ENCODE data around the gene HM13.
"Not testable (repeated sequence)": the region's sequence is repeated elsewhere in the genome, so short reads cannot be mapped to it uniquely, and the experiment has no call there.

The HM13 gene

DNA sequence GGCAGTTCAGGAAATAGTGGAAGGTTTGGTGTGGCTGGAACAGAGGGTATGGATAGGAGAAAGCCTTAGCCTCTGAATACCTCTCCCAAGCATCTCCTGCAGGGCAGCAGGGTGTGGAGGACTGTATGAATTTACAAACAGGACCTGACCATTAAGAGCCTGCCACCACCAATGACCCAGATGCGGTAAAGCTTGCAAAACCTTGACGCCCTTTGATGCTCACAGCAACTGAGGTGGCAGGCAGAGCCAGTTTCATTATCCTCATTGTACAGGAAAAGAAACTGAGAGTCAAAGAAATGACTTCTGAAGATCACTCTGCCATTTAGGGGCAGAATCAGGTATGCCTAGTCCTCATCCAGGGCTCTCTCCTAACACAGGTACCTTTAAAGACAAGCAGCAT lies 2.4 kb downstream of the HM13 start:
- Histone ChIP-seq H3K9me3 (no peaks in the 10 kb centered on the region), H3K27me3 (no peaks in the 10 kb centered on the region), H3K4me3 (no peak overlapping the region), H3K4me1 (peaks cover 0 to 54% (median 36%) of the 10 kb centered on the region in 4 donors), H3K27ac (no peak overlapping the region), H3K36me3 (no peaks in the 10 kb centered on the region)
- DNase-seq, result no peak
- TF ChIP-seq CTCF (IDR thresholded peaks at IDR 0.05), result no peak
- intact Hi-C loops (cut with DNase I; ENCODE audit: low total_unique reads), result no loop called here

- Histone ChIP-seq H3K36me3 (no peaks in the 10 kb centered on the region), H3K9me3 (no peaks in the 10 kb centered on the region), H3K27me3 (no peaks in the 10 kb centered on the region), H3K27ac (no peak overlapping the region), H3K4me3 (peak overlapping the region in 1 of 2 donors; percentile 7), H3K4me1 (peaks cover 0 to 61% (median 36%) of the 10 kb centered on the region in 4 donors)
- no peak for TF ChIP-seq CTCF (IDR thresholded peaks at IDR 0.05)
- peak; percentile 63 to 69 for DNase-seq
- intact Hi-C loops (cut with DNase I; ENCODE audit: low total_unique reads), result no loop called here
These were observed 3.1 kb downstream of the HM13 start for GRCh38 chr20:31517373-31517772.

DNA sequence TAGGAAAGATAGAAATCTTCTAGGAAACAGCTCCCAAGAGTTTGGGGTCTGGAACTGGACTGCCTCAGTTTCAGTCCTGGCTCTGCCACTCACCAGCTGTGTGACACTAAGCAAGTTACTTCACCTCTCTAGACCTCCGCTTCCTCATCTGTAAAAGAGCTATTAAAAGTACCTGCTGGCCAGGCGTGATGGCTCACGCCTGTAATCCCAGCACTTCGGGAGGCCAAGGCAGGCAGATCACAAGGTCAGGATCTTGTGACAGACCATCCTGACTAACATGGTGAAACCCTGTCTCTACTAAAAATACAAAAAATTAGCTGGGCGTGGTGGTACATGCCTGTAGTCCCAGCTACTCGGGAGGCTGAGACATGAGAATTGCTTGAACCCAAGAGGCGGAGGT lies 7.0 kb downstream of the HM13 start:
- DNase-seq; H3K9me3 ChIP-seq; H3K27me3 ChIP-seq; H3K4me3 ChIP-seq; H3K27ac ChIP-seq; intact Hi-C loops (cut with DNase I; ENCODE audit: low total_unique reads): not testable (repeated sequence)
- H3K36me3 ChIP-seq, result peaks cover 6 to 17% (median 7%) of the 10 kb centered on the region in 3 donors
- H3K4me1 ChIP-seq, result peaks cover 0 to 45% (median 21%) of the 10 kb centered on the region in 4 donors

- H3K36me3 ChIP-seq, result peaks cover 14 to 27% (median 16%) of the 10 kb centered on the region in 3 donors
- no peak overlapping the region for H3K27ac ChIP-seq
- intact Hi-C loops (cut with DNase I; ENCODE audit: low total_unique reads), result no loop called here
- no peaks in the 10 kb centered on the region for H3K9me3 ChIP-seq
- no peak overlapping the region for H3K4me3 ChIP-seq
- DNase-seq, result no peak
- H3K27me3 ChIP-seq, result no peaks in the 10 kb centered on the region
- no peak for TF ChIP-seq CTCF (IDR thresholded peaks at IDR 0.05)
- peaks cover 0 to 31% (median 7%) of the 10 kb centered on the region in 4 donors for H3K4me1 ChIP-seq
These were observed 8.5 kb downstream of the HM13 start for GRCh38 chr20:31522731-31523130.

GRCh38 chr20:31523361-31524283 lies 9.4 kb downstream of the HM13 start:
- TF ChIP-seq CTCF (IDR thresholded peaks at IDR 0.05), result no peak
- H3K36me3 ChIP-seq, result peaks cover 22 to 36% (median 24%) of the 10 kb centered on the region in 3 donors
- intact Hi-C loops (cut with DNase I; ENCODE audit: low total_unique reads), result no loop called here
- no peaks in the 10 kb centered on the region for H3K27me3 ChIP-seq
- H3K4me3 ChIP-seq, result no peak overlapping the region
- peak in 1 of 2 donors; percentile 64 for DNase-seq
- H3K4me1 ChIP-seq, result peaks cover 0 to 23% (median 7%) of the 10 kb centered on the region in 4 donors
- H3K27ac ChIP-seq, result no peak overlapping the region
- no peaks in the 10 kb centered on the region for H3K9me3 ChIP-seq

- no peaks in the 10 kb centered on the region for H3K9me3 ChIP-seq
- intact Hi-C loops (cut with DNase I; ENCODE audit: low total_unique reads), result no loop called here
These were observed 13.0 kb downstream of the HM13 start for GRCh38 chr20:31527266-31527665.

More at GRCh38 chr20:31527266-31527665, 13.0 kb downstream of the HM13 start:
- TF ChIP-seq CTCF (IDR thresholded peaks at IDR 0.05), result no peak
- Histone ChIP-seq H3K36me3 (peaks cover 48 to 72% (median 56%) of the 10 kb centered on the region in 3 donors), H3K4me3 (no peak overlapping the region), H3K27ac (no peak overlapping the region), H3K27me3 (no peaks in the 10 kb centered on the region), H3K4me1 (peaks cover 0 to 3% (median 0%) of the 10 kb centered on the region in 4 donors)
- no peak for DNase-seq

Data from tibial artery (tissue), 4 donors.